ENCODE data around the gene RBM19. TPM values are rescaled to one million over a fixed set of nuclear protein-coding genes. Genes with fewer than 3 reads are reported as not detected.

The RBM19 gene
- total and polyA plus RNA-seq, 2 donors (not counting 3 experiments of a cell fraction or from before 2014, with no cell fraction given): 13.2 to 34.4 TPM

DNA sequence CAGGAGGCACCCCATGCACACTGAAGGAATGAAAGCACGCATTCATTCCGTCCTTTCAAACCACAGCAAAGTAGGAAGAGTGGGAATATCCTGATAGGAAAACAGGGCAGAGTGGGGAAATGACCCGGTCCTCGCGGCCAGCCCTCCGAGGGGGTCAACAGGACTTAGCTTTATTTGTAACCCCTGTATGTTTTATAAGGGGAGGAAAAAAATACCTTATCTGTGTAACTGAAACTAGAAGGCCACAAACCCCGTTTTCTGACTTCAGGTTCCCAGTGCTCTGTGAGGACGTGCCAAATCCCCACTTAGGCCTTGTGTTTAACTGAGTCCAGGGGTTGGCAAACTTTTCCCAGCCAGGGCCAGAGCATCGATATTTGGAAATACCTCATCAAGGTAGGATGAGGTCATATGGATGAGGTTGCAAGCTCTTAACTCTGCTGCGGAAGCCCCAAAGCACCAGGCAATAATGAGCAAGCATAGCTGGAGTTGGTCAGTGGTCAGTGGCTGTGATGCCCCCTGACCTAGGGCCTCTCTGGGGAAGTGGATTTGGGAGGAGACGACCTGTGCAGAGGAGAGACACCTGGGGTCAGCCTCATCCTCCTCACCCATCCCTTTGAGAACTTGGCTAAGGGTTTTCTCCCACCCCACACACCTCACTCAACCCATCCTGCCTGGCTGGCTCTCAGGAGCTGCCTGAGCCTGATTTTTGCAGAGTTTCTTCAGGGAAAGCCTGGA, 58.5 kb downstream of the RBM19 start:
- ChIA-PET CTCF (no interaction called here), POLR2A (no interaction called here)
- Histone ChIP-seq H3K4me1 (ENCODE audit: control insufficient read depth, extremely low read depth, insufficient read depth, low read length) (no peaks in the 10 kb centered on the region), H3K27ac (ENCODE audit: insufficient read depth, low read depth, low read length) (no peak overlapping the region), H3K4me2 (ENCODE audit: insufficient read depth, low read length) (no peak overlapping the region), H3K79me2 (ENCODE audit: control insufficient read depth, insufficient read depth, low read length) (no peaks in the 10 kb centered on the region), H3K36me3 (ENCODE audit: control insufficient read depth in 2 of 2, extremely low read depth in 1 of 2, insufficient read depth in 2 of 2, low read length in 2 of 2) (peaks cover 0 to 7% of the 10 kb centered on the region in 2 experiments), H3K9ac (replicated peaks; ENCODE audit: extremely low read depth, insufficient read depth, low read length) (no peak overlapping the region), H3K4me3 (replicated peaks in 1 of 3; ENCODE audit: insufficient read depth in 1 of 3, low read depth in 1 of 3, low read length in 3 of 3) (no peak overlapping the region), H3K27me3 (ENCODE audit: control insufficient read depth in 2 of 2, insufficient read depth in 2 of 2, low read length in 2 of 2) (no peaks in the 10 kb centered on the region), H2AFZ (ENCODE audit: low read depth, low read length) (no peak overlapping the region), H3K9me3 (replicated peaks; ENCODE audit: control insufficient read depth, insufficient read depth, low read length) (no peaks in the 10 kb centered on the region), H4K20me1 (replicated peaks; ENCODE audit: control insufficient read depth, extremely low read depth, insufficient read depth, low read length) (no peaks in the 10 kb centered on the region), H3K9me1 (replicated peaks; ENCODE audit: control insufficient read depth, extremely low read depth, insufficient read depth, low read length) (no peaks in the 10 kb centered on the region)
- no peak for FAIRE-seq
- no TSS peak for BruUV-seq (replicated peaks)
- dilution Hi-C loops (cut with MboI; ENCODE audit: extremely low pct_ligation_motif_present, low sequenced_read_pairs): no loop called here
- TF ChIP-seq POLR2AphosphoS5 (IDR thresholded peaks at IDR 0.05; ENCODE audit: insufficient read depth, low read depth, low read length) (no peak), MYC (IDR thresholded peaks at IDR 0.05; ENCODE audit: low read depth, low read length) (no peak), GATA2 (IDR thresholded peaks at IDR 0.05; ENCODE audit: insufficient read depth, insufficient read length, low read depth, low read length) (no peak), EZH2 (IDR thresholded peaks at IDR 0.05; ENCODE audit: borderline replicate concordance, low read depth, low read length, severe bottlenecking) (no peak), POLR2A (IDR thresholded peaks at IDR 0.05; ENCODE audit: low read depth, low read length) (no peak), FOS (IDR thresholded peaks at IDR 0.05; ENCODE audit: borderline replicate concordance, insufficient read depth, low read length) (no peak), JUN (IDR thresholded peaks at IDR 0.05; ENCODE audit: borderline replicate concordance, insufficient read depth, insufficient read length, low read depth) (no peak)
- TF ChIP-seq, protein P1, sequence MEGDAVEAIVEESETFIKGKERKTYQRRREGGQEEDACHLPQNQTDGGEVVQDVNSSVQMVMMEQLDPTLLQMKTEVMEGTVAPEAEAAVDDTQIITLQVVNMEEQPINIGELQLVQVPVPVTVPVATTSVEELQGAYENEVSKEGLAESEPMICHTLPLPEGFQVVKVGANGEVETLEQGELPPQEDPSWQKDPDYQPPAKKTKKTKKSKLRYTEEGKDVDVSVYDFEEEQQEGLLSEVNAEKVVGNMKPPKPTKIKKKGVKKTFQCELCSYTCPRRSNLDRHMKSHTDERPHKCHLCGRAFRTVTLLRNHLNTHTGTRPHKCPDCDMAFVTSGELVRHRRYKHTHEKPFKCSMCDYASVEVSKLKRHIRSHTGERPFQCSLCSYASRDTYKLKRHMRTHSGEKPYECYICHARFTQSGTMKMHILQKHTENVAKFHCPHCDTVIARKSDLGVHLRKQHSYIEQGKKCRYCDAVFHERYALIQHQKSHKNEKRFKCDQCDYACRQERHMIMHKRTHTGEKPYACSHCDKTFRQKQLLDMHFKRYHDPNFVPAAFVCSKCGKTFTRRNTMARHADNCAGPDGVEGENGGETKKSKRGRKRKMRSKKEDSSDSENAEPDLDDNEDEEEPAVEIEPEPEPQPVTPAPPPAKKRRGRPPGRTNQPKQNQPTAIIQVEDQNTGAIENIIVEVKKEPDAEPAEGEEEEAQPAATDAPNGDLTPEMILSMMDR (IDR thresholded peaks at IDR 0.05; ENCODE audit: extremely low read depth in 1 of 2, insufficient read depth in 1 of 2, low read depth in 1 of 2, low read length in 2 of 2): no peak
- TF ChIP-seq, protein P2, sequence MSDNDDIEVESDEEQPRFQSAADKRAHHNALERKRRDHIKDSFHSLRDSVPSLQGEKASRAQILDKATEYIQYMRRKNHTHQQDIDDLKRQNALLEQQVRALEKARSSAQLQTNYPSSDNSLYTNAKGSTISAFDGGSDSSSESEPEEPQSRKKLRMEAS (IDR thresholded peaks at IDR 0.05; ENCODE audit: insufficient read depth, insufficient read length): no peak
- DNase-seq (ENCODE audit: low read depth, low spot score): no peak
- intact Hi-C loops (cut with micrococcal nuclease): no loop called here

Data from endothelial cell of umbilical vein (primary cell).